BJ (cell line): ENCODE results near the gene CSE1L. TPM values are rescaled to one million over a fixed set of nuclear protein-coding genes. Genes with fewer than 3 reads are reported as not detected.
"Not testable (repeated sequence)": the region's sequence is repeated elsewhere in the genome, so short reads cannot be mapped to it uniquely, and the experiment has no call there.

Source experiments
- CTCF ChIA-PET: fragments of 350-600 bp; formaldehyde crosslinking; extraction: SDS; loops from one replicate; lab custom pipeline; 2021; ENCODE audit warnings: antibody characterized with exemption, inconsistent platforms; lab: Yijun Ruan, JAX
- POLR2A ChIA-PET: fragments of 300-600 bp; sonication (Branson Sonifier 250); formaldehyde crosslinking; extraction: SDS; loops from one replicate; lab custom pipeline; 2021; ENCODE audit warnings: antibody characterized with exemption; lab: Charles Lee
- DNase-seq: peaks from one replicate; pipeline ENCODE4 v3.0.0-alpha.2; 2011; ENCODE audit warnings: low read depth
- H3K27me3 ChIP-seq: 2 replicates; pipeline ENCODE4 v1.6.0; 2011; ENCODE audit warnings: low read length; ENCODE audit not compliant: control insufficient read depth, insufficient read depth
- H3K36me3 ChIP-seq: 2 replicates; pipeline ENCODE4 v1.5.1; 2011; ENCODE audit warnings: low read length; ENCODE audit not compliant: control insufficient read depth, insufficient read depth
- H3K4me3 ChIP-seq: 2 replicates; pipeline ENCODE4 v1.5.1; 2011; ENCODE audit warnings: low read depth, mild to moderate bottlenecking, control low read depth, low read length
- CTCF ChIP-seq: IDR thresholded peaks from 2 replicates; pipeline ENCODE4 v1.5.1; 2011; ENCODE audit warnings: low read depth, mild to moderate bottlenecking, control low read depth, inconsistent platforms, low read length, moderate library complexity; ENCODE audit not compliant: insufficient read depth
- polyA plus RNA-seq: library from polyadenylated mRNA; depleted of rRNA; stranded (reverse); fragments of >200 nt; gene quantifications from 2 replicates; pipeline ENCODE4 v1.2.3, GENCODE V29; 2011

The CSE1L gene
- polyA plus RNA-seq, 1 experiment = 21.7 TPM

- ChIA-PET CTCF (interaction anchor here (0.6 kb wide), 2 partner anchors 10 to 126 kb away, joined by 3 to 4 read pairs; no protein-coding TSS in a partner anchor), POLR2A (no interaction called here)
- DNase-seq = no peak
- H3K27me3 ChIP-seq = no peaks in the 10 kb centered on the region
- H3K4me3 ChIP-seq = no peak overlapping the region
- H3K36me3 ChIP-seq = peaks cover 26% of the 10 kb centered on the region
- TF ChIP-seq CTCF = no peak
Measured at GRCh38 chr20:49122920-49123319, 76.8 kb downstream of the CSE1L start.

GRCh38 chr20:49123982-49124381, 77.9 kb downstream of the CSE1L start:
- TF ChIP-seq CTCF = no peak
- Histone ChIP-seq H3K27me3 (no peaks in the 10 kb centered on the region), H3K4me3 (no peak overlapping the region), H3K36me3 (peaks cover 22% of the 10 kb centered on the region)
- POLR2A ChIA-PET = no interaction called here
- no peak for DNase-seq
- CTCF ChIA-PET = interaction anchor here (1.4 kb wide), 1 partner anchor 9 kb away, joined by 4 read pairs; no protein-coding TSS in a partner anchor

GRCh38 chr20:49132995-49133478, 86.9 kb downstream of the CSE1L start:
- CTCF ChIA-PET = interaction anchor here (0.7 to 8.0 kb wide), 16 partner anchors 9 to 1665 kb away, joined by 3 to 137 read pairs (median 4); partner anchors contain the start of gene STAU1
- POLR2A ChIA-PET = interaction anchor here (0.7 kb wide), 1 partner anchor 98 kb away, joined by 3 read pairs; no protein-coding TSS in a partner anchor
- TF ChIP-seq CTCF = peak; percentile 46

GRCh38 chr20:49133571-49133970, 87.5 kb downstream of the CSE1L start:
- POLR2A ChIA-PET = no interaction called here

More at GRCh38 chr20:49132995-49133478, 86.9 kb downstream of the CSE1L start:
- H3K4me3 ChIP-seq = no peak overlapping the region
- H3K27me3 ChIP-seq = no peaks in the 10 kb centered on the region
- peak; percentile 24 for DNase-seq
- H3K36me3 ChIP-seq = peaks cover 9% of the 10 kb centered on the region

GRCh38 chr20:49134797-49135196, 88.7 kb downstream of the CSE1L start:
- H3K36me3 ChIP-seq, DNase-seq, H3K4me3 ChIP-seq, H3K27me3 ChIP-seq, POLR2A ChIA-PET: not testable (repeated sequence)
- CTCF ChIA-PET = interaction anchor here (8.0 kb wide), 1 partner anchor 79 kb away, joined by 137 read pairs; no protein-coding TSS in a partner anchor

More at GRCh38 chr20:49133571-49133970, 87.5 kb downstream of the CSE1L start:
- no peak for DNase-seq
- no peaks in the 10 kb centered on the region for H3K27me3 ChIP-seq
- TF ChIP-seq CTCF = no peak
- CTCF ChIA-PET = interaction anchor here (0.8 to 8.0 kb wide), 9 partner anchors 9 to 192 kb away, joined by 3 to 137 read pairs (median 4); no protein-coding TSS in a partner anchor
- H3K36me3 ChIP-seq = peaks cover 9% of the 10 kb centered on the region
- no peak overlapping the region for H3K4me3 ChIP-seq
